GM19035 (cell line): Measurements from ENCODE around the gene BLVRB.
"Not testable (repeated sequence)": the region's sequence is repeated elsewhere in the genome, so short reads cannot be mapped to it uniquely, and the experiment has no call there.

Experiments used
- ATAC-seq: cut with Tn5 transposase; IDR thresholded peaks from one replicate; pipeline ENCODE4 v1.9.1; 2021; ENCODE audit not compliant: unreplicated experiment

The BLVRB gene

DNA sequence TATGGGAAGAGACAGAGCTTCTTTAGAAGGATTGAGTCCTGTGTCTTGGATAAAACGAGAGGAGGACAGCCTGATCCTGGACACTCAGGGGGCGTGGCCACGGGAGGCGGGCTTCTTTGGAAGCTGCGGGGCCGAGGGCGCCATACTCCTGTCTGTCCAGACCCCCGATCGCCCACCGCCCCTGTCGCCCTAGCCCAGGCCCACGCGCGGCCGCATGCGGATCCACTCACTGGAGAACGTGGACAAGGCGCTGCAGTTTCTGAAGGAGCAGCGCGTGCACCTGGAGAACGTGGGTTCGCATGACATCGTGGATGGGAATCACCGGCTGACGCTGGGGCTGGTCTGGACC is 24.3 kb upstream of the BLVRB start:
- ATAC-seq = no peak

DNA sequence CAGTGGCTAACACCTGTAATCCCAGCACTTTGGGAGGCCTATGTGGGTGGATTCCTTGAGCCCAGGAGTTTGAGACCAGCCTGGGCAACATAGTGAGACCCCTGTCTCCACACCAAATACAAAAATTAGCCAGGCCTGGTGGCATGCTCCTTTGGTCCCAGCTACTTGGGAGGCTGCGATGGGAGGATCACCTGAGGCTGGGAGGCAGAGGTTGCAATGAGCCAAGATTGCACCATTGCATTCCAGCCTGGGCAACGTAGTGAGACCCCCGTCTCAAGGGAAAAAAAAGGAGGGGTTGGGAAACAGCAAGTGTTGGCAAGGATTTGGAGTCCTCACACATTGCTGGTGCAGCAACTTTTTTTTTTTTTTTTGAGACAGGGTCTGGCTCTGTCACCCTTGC is 20.5 kb upstream of the BLVRB start:
- ATAC-seq = no peak

DNA sequence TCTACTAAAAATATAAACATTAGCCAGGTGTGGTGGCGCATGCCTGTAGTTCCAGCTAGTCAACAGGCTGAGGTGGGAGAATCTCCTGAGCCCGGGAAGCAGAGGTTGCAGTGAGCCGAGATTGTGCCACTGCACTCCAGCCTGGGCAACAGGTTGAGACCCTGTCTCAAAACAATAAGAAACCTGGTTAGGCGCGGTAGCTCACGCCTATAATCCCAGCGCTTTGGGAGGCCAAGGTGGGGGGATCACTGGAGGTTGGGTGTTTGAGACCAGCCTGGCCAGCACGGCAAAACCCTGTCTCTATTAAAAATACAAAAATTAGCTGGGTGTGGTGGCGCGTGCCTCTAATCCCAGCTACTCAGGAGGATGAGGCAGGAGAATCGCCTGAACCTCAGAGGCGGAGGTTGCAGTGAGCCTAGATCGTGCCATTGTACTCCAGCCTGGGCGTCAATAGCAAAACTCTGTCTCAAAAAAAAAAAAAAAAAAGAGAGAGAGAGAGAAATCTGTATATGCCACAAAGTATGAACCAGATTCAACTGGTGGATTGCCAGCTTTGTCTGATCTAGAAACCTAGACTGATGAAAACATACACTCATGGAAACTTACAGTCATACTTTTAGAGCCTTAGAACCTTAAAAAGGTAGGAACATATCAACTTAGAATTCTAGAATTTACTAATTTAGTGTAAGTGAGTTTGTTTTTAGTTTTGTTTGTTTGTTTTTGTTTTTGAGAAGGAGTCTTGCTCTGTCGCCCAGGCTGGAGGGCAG is 10.5 kb upstream of the BLVRB start:
- not testable (repeated sequence) for ATAC-seq

- no peak for ATAC-seq
Observed at GRCh38 chr19:40474737-40475136, 9.2 kb upstream of the BLVRB start.

DNA sequence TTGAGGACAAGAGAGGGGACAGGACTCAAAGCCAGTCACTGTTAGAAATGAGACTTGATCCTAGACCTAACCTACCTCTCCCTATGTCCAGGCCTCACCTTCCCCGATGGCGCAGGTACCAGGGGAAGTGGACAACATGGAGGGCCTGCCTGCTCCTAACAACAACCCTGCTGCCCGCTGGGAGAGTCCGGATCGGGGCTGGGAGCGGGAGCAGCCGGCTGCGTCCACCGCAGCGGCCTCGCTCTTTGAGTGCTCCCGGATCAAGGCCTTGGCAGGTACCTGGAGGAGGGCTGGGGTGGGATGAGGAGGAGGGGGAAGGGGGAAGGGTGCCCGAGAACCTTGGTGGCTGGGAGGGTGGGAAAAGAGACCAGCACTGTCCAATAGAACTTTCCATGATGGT is 7.0 kb upstream of the BLVRB start:
- ATAC-seq = no peak

GRCh38 chr19:40471111-40471510 is 5.6 kb upstream of the BLVRB start:
- no peak for ATAC-seq

- ATAC-seq = no peak
Observed at GRCh38 chr19:40469011-40469410, 3.5 kb upstream of the BLVRB start.

DNA sequence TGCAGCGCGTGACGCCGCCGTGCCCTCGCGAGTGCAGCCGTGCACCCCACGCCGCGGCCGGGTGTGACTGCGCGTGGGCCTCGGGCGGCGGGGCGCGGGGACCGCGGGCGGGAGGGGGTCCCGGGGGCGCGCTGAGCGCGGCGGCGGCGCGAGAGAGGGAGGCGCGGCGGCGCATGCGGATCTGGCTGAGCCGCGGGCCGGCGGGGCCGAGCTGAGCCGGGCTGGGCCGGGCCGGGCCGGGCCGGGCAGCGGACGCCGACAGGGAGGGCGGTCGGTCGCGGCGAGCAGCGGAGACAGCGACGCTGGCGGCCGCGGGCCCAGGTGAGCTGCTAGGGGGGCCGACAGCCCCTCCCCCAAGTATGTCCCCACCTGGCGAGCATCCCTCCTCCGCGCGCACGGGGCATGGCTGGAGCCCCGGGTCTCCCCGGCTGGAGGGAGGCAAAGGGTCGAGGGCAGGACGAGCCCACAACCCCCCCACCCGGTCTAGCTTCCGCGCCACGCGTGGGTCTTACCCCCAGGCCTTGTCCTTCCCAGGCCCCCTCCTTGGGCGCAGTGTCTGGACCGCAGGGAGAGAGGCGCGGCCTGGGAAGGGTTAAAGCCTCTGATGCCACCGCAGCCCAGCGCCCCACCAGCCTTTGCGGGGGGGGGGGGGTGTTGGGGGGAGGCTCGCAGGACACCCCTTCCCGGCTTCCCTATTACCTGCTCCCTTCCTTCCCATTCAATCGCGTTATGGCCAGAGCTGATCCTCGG is 1.6 kb upstream of the BLVRB start, which contains the start of gene SPTBN4:
Gene SPTBN4, plus strand, starts transcription at position 17 of the 750 bp plus-strand sequence. CDS start 5,621 bp downstream, outside the sequence.
- no peak for ATAC-seq

DNA sequence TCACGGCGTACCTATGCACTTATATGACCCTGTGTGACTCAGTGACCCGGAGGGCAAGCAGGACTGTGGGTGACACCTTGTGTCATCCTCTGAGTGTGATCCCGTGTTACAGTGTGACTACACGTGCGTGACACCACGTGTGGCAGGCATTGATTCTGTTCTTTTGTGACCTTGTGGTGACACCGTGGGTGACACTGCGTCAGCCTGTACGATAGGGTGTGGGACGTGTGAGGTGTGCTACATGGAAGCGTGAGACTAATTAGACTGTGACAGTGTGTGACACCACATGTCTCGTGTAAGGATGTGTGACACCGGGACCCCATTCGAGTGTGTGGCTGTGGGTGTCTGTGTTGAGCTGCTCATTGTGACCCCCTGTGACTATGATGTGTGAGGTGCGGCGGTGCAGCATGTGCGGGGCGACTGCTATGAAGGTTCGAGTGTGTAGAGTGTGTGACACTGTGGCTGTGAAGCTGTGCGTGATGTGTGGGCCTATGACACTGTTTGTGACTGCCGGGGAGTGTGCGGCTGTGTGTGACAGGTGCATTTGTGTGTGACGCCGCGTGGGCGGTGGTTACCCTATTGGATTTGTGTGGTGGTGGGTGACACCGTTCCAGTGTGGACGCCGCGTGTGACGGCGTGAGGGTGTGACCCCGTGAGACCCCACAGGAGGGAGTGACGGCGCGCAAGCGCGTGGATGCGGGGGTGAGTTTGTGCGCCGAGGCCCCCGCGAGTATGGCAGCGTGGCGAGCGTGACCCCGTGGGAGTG is 857 bp upstream of the BLVRB start:
- ATAC-seq = peak; percentile 35

GRCh38 chr19:40465025-40465556 is 454 bp downstream of the BLVRB start:
- no peak for ATAC-seq

- ATAC-seq = no peak
Observed at GRCh38 chr19:40464059-40465024, 1.2 kb downstream of the BLVRB start.

DNA sequence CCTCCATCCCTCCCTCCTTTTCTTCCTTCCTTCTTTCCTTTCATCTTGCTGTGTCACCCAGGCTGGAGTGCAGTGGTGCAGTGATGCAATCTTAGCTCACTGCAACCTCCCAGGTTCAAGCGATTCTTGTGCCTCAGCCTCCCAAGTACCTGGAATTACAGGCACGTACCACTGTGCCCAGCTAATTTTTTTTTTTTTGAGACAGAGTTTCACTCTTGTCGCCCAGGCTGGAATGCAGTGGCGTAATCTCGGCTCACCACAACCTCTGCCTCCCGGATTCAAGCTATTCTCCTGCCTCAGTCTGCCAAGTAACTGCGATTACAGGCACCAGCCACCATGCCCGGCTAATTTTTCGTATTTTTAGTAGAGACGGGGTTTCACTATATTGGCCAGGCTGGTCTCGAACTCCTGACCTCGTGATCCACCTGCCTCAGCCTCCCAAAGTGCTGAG is 1.9 kb downstream of the BLVRB start:
- not testable (repeated sequence) for ATAC-seq

DNA sequence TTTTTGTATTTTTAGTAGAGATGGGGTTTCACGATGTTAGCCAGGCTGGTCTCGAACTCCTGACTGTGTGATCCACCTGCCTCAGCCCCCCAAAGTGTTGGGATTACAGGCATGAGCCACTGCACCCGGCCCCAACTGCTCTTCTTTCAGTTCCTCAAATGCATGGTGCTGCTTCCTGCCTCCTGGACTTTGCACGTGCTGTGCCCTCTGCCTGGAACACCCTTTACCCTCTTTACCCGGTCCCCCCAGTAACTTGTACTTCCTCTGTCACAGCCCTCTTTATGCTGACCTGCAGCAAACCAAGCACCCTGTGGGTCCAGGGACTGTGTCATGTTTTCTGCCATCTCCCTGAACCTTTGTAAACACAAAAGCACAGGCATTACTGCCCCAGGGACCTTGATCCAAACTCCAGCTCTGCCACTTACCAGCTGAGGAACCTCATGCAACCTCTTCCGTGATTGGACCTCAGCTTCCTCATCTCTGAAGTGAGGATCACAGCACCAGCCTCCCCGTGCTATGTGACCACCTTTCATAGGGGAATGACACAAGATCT is 3.8 kb downstream of the BLVRB start:
- no peak for ATAC-seq

DNA sequence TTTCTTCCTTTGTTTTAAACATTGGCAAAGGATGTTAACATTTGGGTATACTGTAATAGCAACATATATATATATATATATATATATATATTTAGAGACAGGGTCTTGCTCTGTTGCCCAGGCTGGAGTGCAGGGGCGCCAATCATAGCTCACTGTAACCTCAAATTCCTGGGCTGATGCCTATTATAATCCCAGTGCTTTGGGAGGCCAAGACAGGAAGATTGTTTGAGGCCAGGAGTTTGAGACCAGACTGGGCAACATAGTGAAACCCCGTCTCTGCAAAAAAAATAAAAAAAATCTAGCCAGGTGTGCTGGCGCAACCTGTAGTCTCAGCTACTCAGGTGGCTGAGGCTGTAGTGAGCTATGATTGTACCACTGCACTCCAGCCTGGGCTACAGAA is 5.4 kb downstream of the BLVRB start:
- ATAC-seq = no peak

GRCh38 chr19:40458597-40458974 is 7.0 kb downstream of the BLVRB start:
- ATAC-seq = no peak

- no peak for ATAC-seq
Observed at GRCh38 chr19:40457953-40458596, 7.5 kb downstream of the BLVRB start.

GRCh38 chr19:40457048-40457447 is 8.5 kb downstream of the BLVRB start:
- ATAC-seq = no peak

DNA sequence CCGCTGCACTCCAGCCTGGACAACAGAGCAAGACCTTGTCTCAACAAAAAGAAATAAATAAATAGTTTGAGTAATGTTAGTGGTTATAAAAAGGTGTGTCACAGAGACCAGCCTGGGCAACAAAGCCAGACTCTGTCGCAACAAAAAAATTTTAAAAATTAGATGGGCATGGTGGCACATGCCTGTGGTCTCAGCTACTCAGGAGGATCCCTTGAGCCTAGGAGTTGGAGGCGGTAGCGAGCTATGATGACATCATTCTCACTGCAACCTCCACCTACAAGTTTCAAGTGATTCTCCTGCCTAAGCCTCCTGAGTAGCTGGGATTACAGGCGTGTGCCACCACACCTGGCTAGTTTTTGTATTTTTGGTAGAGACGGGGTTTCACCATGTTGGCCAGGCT is 11.6 kb downstream of the BLVRB start:
- ATAC-seq = not testable (repeated sequence)

GRCh38 chr19:40453151-40453735 is 12.3 kb downstream of the BLVRB start:
- no peak for ATAC-seq
